ENCODE results near the gene SYT13. TPM values are rescaled to one million over a fixed set of nuclear protein-coding genes. Genes with fewer than 3 reads are reported as not detected.
A peak's percentile ranks its signal among the peaks of the same experiment; 100 is the strongest.

Gene SYT13
- total RNA-seq, 1 experiment from 2014 or later: 9.4 TPM

DNA sequence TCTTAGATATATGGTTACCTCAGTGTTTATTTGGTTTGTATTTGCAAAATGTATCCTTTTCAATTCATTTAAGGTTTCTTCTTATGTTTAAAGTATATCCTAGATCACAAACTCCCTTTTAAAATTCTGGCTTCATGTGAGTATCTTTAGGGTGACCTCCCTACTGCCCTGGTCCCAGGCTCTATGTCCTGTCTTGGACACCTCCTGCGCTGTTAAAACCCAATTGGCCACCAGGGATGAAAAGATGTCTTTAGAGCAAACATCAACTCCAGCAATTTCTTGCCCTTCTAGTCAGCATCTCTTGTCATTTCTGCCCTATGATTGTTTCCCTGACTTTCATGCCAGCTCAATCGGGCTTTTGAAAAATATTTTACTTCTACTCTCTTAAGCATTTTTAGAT is 28.8 kb upstream of the SYT13 start:
- TF ChIP-seq, protein P1, sequence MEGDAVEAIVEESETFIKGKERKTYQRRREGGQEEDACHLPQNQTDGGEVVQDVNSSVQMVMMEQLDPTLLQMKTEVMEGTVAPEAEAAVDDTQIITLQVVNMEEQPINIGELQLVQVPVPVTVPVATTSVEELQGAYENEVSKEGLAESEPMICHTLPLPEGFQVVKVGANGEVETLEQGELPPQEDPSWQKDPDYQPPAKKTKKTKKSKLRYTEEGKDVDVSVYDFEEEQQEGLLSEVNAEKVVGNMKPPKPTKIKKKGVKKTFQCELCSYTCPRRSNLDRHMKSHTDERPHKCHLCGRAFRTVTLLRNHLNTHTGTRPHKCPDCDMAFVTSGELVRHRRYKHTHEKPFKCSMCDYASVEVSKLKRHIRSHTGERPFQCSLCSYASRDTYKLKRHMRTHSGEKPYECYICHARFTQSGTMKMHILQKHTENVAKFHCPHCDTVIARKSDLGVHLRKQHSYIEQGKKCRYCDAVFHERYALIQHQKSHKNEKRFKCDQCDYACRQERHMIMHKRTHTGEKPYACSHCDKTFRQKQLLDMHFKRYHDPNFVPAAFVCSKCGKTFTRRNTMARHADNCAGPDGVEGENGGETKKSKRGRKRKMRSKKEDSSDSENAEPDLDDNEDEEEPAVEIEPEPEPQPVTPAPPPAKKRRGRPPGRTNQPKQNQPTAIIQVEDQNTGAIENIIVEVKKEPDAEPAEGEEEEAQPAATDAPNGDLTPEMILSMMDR (IDR thresholded peaks at IDR 0.05; ENCODE audit: insufficient read depth in 1 of 2, low read depth in 1 of 2, low read length in 1 of 2, severe bottlenecking in 1 of 2, unreplicated experiment in 1 of 2): peak in 1 of 2 experiments; percentile 3
- intact Hi-C loops (cut with micrococcal nuclease; ENCODE audit: unreplicated experiment): no loop called here

DNA sequence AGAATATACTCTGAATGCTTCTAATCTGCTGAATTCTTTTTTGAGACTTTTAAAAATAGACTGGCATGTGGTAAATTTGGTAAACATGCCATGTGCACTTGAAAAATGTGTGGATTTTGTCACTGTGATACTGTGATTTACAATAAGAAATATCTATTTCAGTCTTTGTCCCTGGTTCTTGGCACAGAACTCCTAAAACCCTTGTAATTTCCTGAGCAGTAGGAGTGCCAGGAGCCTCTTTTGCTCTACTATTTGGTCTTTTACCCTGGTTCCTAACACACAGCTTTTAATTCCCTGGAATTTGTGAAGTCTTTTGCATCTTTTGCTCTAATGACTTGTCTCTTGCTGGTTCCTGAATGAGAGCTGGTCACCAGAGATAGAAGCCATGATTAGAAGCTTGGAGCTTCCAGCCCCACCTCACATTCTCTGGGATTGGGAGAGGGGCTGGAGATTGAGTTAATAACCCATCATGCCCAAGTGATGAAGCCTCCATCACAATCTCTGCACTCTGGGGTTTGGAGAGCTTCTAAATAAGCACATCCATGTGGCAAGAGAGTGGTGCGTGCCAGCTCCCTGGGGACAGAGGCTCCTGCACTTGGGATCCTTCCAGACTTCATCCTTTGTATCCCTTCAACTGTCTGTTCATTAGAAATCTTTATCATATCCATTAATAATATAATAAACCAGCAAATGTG is 27.2 kb upstream of the SYT13 start:
- ChIA-PET CTCF (no interaction called here), POLR2A (no interaction called here)
- intact Hi-C loops (cut with micrococcal nuclease; ENCODE audit: unreplicated experiment): no loop called here
- H3K27me3 ChIP-seq (replicated peaks; ENCODE audit: control insufficient read depth, insufficient read depth, low read length): no peaks in the 10 kb centered on the region
- TF ChIP-seq, protein P1 (IDR thresholded peaks at IDR 0.05; ENCODE audit: insufficient read depth in 1 of 2, low read depth in 1 of 2, low read length in 1 of 2, severe bottlenecking in 1 of 2, unreplicated experiment in 1 of 2): no peak
- H3K36me3 Mint-ChIP-seq (ENCODE audit: insufficient read depth, unreplicated experiment): no peaks in the 10 kb centered on the region
- BruUV-seq (replicated peaks): no TSS peak
- H3K27me3 Mint-ChIP-seq (ENCODE audit: insufficient read depth, unreplicated experiment): peaks cover 20% of the 10 kb centered on the region
- H3K4me3 Mint-ChIP-seq (ENCODE audit: unreplicated experiment): no peak overlapping the region
- H3K9me3 ChIP-seq: no peaks in the 10 kb centered on the region
- H3K4me3 ChIP-seq (ENCODE audit: low read depth, low read length): no peak overlapping the region
- H3K4me1 Mint-ChIP-seq (ENCODE audit: low read depth, unreplicated experiment): no peaks in the 10 kb centered on the region
- DNase-seq: no peak
- H3K36me3 ChIP-seq (ENCODE audit: control insufficient read depth, insufficient read depth, low read length): no peaks in the 10 kb centered on the region
- no peaks in the 10 kb centered on the region for H3K4me1 ChIP-seq
- H3K27ac Mint-ChIP-seq (ENCODE audit: unreplicated experiment): no peak overlapping the region
- H3K9me3 Mint-ChIP-seq (ENCODE audit: unreplicated experiment): no peaks in the 10 kb centered on the region

More for the DNA sequence above, 28.8 kb upstream of the SYT13 start:
- Histone ChIP-seq H3K36me3 (ENCODE audit: control insufficient read depth, insufficient read depth, low read length) (no peaks in the 10 kb centered on the region), H3K9me3 (no peaks in the 10 kb centered on the region), H3K27me3 (replicated peaks; ENCODE audit: control insufficient read depth, insufficient read depth, low read length) (peaks cover 1% of the 10 kb centered on the region; the same call in 1 of the 2 replicates), H3K4me3 (ENCODE audit: low read depth, low read length) (no peak overlapping the region), H3K4me1 (no peaks in the 10 kb centered on the region)
- DNase-seq: no peak
- H3K36me3 Mint-ChIP-seq (ENCODE audit: insufficient read depth, unreplicated experiment): no peaks in the 10 kb centered on the region
- no peaks in the 10 kb centered on the region for H3K4me1 Mint-ChIP-seq (ENCODE audit: low read depth, unreplicated experiment)
- H3K9me3 Mint-ChIP-seq (ENCODE audit: unreplicated experiment): no peaks in the 10 kb centered on the region
- no peak overlapping the region for H3K4me3 Mint-ChIP-seq (ENCODE audit: unreplicated experiment)
- BruUV-seq (replicated peaks): no TSS peak
- no peak overlapping the region for H3K27ac Mint-ChIP-seq (ENCODE audit: unreplicated experiment)
- CTCF ChIA-PET: no interaction called here
- POLR2A ChIA-PET: no interaction called here
- peaks cover 20% of the 10 kb centered on the region for H3K27me3 Mint-ChIP-seq (ENCODE audit: insufficient read depth, unreplicated experiment)

DNA sequence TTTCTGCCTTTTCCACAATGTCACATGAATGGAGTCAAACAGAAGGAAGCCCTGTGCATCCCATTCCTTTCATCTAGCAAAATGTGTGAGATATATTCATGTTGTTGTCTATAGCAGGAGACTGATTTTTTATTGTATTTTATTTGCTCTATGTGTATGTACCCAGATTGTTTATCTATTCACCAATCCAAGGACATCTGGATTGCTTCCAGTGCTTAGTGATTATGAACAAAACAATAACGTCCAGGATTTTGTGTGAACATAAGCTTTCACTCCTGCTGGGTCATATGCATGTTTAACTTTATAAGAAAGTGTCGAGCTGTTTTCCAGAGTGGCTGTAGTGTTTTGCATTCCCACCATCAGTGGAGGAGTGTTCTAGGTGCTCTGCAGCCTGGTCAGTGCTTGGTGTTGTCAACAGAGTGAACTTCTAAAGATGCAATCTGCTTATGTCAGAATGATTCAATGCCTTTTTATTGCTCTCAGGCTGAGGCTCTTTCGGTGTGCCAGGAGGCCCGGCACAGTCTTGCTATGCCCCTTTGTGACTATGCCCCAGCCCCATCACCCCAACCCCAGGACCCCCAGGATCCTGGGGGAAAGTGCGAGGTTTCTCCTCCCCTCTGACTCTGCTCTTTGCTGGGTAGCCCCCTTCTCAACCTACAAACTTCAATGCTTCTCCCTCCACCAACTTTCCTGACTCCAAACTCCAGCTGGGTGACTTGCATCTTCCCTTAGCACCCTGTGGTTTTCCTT is 19.9 kb upstream of the SYT13 start:
- BruUV-seq (replicated peaks): no TSS peak
- ChIA-PET CTCF (no interaction called here), POLR2A (no interaction called here)

More for the DNA sequence above, 19.9 kb upstream of the SYT13 start:
- no peak overlapping the region for H3K27ac Mint-ChIP-seq (ENCODE audit: unreplicated experiment)
- no peaks in the 10 kb centered on the region for H3K9me3 ChIP-seq
- H3K36me3 ChIP-seq (ENCODE audit: control insufficient read depth, insufficient read depth, low read length): no peaks in the 10 kb centered on the region
- no peaks in the 10 kb centered on the region for H3K36me3 Mint-ChIP-seq (ENCODE audit: insufficient read depth, unreplicated experiment)
- TF ChIP-seq, protein P1 (IDR thresholded peaks at IDR 0.05; ENCODE audit: insufficient read depth in 1 of 2, low read depth in 1 of 2, low read length in 1 of 2, severe bottlenecking in 1 of 2, unreplicated experiment in 1 of 2): no peak
- H3K4me1 Mint-ChIP-seq (ENCODE audit: low read depth, unreplicated experiment): no peaks in the 10 kb centered on the region
- H3K4me3 Mint-ChIP-seq (ENCODE audit: unreplicated experiment): no peak overlapping the region
- intact Hi-C loops (cut with micrococcal nuclease; ENCODE audit: unreplicated experiment): no loop called here
- H3K27me3 ChIP-seq (replicated peaks; ENCODE audit: control insufficient read depth, insufficient read depth, low read length): no peaks in the 10 kb centered on the region
- H3K4me3 ChIP-seq (ENCODE audit: low read depth, low read length): no peak overlapping the region
- no peaks in the 10 kb centered on the region for H3K9me3 Mint-ChIP-seq (ENCODE audit: unreplicated experiment)
- DNase-seq: no peak
- no peaks in the 10 kb centered on the region for H3K4me1 ChIP-seq
- peaks cover 18% of the 10 kb centered on the region for H3K27me3 Mint-ChIP-seq (ENCODE audit: insufficient read depth, unreplicated experiment)
